ENCODE results near the gene CREBL2. TPM values are rescaled to one million over a fixed set of nuclear protein-coding genes. Genes with fewer than 3 reads are reported as not detected.
"Not testable (repeated sequence)": the region's sequence is repeated elsewhere in the genome, so short reads cannot be mapped to it uniquely, and the experiment has no call there.

CREBL2 gene
- polyA plus RNA-seq, 5 donors, result 24.8 to 32.5 (median 30.8) TPM

GRCh38 chr12:12592930-12593329, 18.7 kb upstream of the CREBL2 start:
- DNase-seq, result no peak

GRCh38 chr12:12595929-12596328, 15.7 kb upstream of the CREBL2 start:
- not testable (repeated sequence) for DNase-seq

GRCh38 chr12:12596598-12596997, 15.1 kb upstream of the CREBL2 start:
- DNase-seq, result not testable (repeated sequence)

- DNase-seq, result no peak
Observed at GRCh38 chr12:12598864-12599263, 12.8 kb upstream of the CREBL2 start.

GRCh38 chr12:12599750-12600643, 11.7 kb upstream of the CREBL2 start:
- no peak for DNase-seq

- no peak for DNase-seq
Observed at GRCh38 chr12:12600659-12601058, 11.0 kb upstream of the CREBL2 start.

- DNase-seq, result no peak
Observed at GRCh38 chr12:12604740-12605139, 6.9 kb upstream of the CREBL2 start.

- no peak for DNase-seq
Observed at GRCh38 chr12:12606781-12607589, 4.7 kb upstream of the CREBL2 start.

- DNase-seq, result no peak
Observed at GRCh38 chr12:12608557-12608957, 3.1 kb upstream of the CREBL2 start.

GRCh38 chr12:12609692-12610091, 2.0 kb upstream of the CREBL2 start:
- no peak for DNase-seq

- DNase-seq, result no peak
Observed at GRCh38 chr12:12610711-12611110, 965 bp upstream of the CREBL2 start.

GRCh38 chr12:12612358-12612757, 682 bp downstream of the CREBL2 start:
- DNase-seq, result peak in 1 of 2 donors; percentile 17

- DNase-seq, result peak; percentile 5 to 40
Observed at GRCh38 chr12:12613344-12613743, 1.7 kb downstream of the CREBL2 start.

- DNase-seq, result no peak
Observed at GRCh38 chr12:12614342-12614741, 2.7 kb downstream of the CREBL2 start.

- DNase-seq, result no peak
Observed at GRCh38 chr12:12616512-12617310, 5.0 kb downstream of the CREBL2 start.

GRCh38 chr12:12618064-12618463, 6.4 kb downstream of the CREBL2 start:
- DNase-seq, result not testable (repeated sequence)

GRCh38 chr12:12620730-12621315, 9.1 kb downstream of the CREBL2 start:
- DNase-seq, result no peak

- no peak for DNase-seq
Observed at GRCh38 chr12:12622418-12622817, 10.7 kb downstream of the CREBL2 start.

- DNase-seq, result no peak
Observed at GRCh38 chr12:12624498-12624992, 12.9 kb downstream of the CREBL2 start.

GRCh38 chr12:12626471-12626870, 14.8 kb downstream of the CREBL2 start:
- no peak for DNase-seq

GRCh38 chr12:12627308-12627827, 15.7 kb downstream of the CREBL2 start:
- DNase-seq, result no peak
